OCI-M2 (cell line): Measurements from ENCODE around the gene DHRSX.
"Not testable (repeated sequence)": the region's sequence is repeated elsewhere in the genome, so short reads cannot be mapped to it uniquely, and the experiment has no call there.

ENCODE experiments used
- DNase-seq: peaks from one replicate; lab custom pipeline; 2025; ENCODE audit not compliant: unreplicated experiment; lab: John Stamatoyannopoulos, UW

The DHRSX gene

DNA sequence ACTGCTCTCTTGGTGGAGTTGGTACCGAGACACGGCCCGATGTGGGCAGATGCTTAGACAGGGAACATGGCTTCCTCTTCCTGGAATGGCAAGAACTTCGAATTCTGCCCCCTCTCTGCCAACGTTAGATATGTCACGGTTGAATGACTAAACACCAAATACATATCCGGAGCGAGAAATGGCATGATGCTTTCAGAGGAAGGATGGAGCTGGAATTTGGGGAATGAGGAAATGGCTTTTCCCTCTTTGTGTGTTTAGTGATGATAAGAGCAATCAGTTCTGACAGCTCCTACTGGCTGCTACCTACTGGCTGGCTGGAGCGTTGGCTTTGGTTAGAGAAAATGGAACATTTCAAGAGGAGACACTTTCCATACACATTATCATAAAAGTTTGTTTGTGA, 140.0 kb downstream of the DHRSX start:
- no peak for DNase-seq

DNA sequence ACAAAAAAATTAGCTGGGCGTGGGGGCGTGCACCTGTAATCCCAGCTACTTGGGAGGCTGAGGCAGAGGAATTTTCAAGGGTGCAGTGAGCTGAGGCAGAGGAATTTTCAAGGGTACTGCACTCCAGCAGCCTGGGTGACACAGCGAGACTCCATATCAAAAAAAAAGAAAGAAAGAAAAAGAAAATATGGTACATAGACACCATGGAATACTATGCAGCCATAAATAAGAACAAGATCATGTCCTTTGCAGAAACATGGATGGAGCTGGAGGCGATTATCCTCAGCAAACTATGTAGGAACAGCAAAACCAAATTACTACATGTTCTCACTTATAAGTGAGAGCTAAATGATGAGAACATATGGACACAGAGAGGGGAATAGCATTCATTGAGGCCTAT, 141.3 kb downstream of the DHRSX start:
- not testable (repeated sequence) for DNase-seq

DNA sequence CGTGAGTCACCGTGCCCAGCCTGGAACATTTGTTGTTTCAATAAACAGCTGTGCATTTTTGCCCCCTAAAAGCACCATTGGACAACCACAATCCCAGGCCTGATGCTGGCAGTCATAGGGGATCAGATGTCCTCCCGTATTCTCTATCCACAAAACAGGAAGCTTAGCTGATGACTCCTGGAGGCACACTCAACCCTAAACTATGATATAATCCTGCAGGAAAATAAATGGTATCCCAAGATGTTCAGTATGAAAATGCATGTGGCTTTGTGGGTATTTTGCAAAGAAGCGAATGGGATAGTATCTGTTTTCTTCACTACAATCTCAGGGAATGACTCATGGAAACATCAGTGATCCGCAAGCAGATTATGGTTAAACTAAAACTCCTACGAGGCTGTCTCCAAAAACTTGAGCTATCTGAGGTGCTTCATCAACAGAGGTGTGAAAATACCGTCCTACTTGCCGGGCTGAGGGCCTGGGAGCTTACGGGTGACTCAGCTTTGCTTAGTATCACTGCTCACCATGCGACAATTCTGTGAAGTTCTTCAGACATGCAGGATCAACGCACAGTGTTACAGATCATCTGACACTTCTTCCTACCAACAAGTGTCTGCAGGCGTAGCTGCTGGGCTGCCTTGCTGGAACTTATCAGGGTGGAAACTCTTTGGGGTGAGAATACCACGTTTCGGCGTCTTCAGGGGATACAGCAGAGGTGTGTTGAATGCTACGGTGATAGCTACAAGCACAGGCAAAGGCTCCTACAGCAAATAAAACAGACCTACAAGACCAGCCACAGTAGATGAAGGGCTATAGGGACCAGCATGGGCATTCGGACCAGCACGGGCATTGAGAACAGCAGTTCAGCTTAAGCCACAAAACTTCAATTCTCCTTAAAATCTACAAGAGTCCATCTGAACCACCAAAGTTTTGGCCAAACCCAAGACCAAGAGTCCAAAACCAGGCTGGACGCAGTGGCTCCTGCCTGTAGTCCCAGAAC, 148.5 kb downstream of the DHRSX start:
- DNase-seq: no peak

GRCh38 chrX:2351321-2351720, 149.5 kb downstream of the DHRSX start:
- DNase-seq: no peak

DNA sequence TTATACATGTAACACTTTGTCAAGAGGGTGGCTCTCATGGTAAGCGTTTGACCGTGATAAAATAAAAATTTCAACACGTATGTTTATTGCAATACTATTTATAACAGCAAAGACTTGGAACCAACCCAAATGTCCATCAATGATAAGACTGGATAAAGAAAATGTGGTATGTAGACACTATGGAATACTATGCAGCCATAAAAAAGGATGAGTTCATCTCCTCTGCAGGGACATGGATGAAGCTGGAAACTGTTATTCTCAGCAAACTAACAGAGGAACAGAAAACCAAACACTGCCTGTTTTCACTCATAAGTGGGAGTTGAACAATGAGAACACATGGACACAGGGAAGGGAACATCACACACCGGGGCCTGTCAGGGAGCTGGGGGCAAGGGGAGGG, 150.1 kb downstream of the DHRSX start:
- DNase-seq: not testable (repeated sequence)

DNA sequence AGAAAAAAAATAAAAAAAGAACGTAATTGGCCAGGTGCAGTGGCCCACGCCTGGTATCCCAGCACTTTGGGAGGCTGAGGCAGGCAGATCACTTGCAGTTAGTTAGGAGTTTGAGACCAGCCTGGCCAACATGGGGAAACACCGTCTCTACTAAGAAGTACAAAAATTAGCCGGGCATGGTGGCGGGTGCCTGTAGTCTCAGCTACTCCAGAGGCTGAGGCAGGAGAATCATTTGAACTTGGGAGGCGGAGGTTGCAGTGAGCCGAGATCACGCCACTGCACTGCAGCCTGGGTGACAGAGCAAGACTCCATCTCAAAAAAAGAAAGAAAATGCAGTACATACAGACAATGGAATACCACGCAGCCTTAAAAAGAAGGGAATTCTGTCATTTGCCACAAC, 150.7 kb downstream of the DHRSX start:
- not testable (repeated sequence) for DNase-seq

DNA sequence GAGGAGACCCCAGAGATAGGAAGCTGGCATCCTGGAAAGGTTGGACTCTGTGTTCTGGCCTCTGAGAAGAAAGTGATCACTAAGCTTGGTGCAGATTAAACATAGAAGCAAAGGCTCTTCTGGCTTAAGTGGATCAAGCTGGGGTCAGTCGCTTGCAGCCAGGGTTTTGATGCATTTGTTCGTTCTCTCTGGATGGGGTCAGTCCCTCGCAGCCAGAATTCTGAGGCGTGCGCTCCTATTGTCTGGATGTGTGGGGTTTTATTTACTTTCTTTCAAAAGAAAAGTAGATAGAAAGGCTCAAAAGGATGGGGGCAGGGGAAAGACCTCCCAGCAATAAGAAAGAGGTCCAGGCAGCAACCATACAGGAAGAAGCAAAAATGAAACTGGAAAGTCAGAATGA, 152.6 kb downstream of the DHRSX start:
- no peak for DNase-seq

- no peak for DNase-seq
Measured at GRCh38 chrX:2346158-2346557, 154.6 kb downstream of the DHRSX start.

DNA sequence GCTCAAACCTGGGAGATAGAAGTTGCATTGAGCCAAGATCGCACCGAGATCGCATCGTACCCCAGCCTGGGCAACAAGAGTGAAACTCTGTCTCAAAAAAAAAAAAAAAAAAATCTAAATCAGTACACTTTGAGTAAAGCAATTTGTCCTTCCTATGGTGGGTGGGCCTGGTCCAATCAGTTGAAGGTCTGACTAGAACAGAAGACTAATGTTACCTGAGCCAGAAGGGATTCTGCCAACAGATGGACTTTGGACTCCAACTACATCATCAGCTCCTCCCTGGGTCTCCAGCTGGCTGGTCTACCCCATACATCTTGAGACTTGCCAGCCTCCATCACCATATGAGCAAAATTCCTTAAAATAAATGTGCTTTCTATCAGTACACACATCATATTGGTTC, 155.2 kb downstream of the DHRSX start:
- no peak for DNase-seq

GRCh38 chrX:2343413-2343812, 157.4 kb downstream of the DHRSX start:
- no peak for DNase-seq

- DNase-seq: no peak
Measured at GRCh38 chrX:2342874-2343273, 157.9 kb downstream of the DHRSX start.

- DNase-seq: no peak
Measured at GRCh38 chrX:2342281-2342688, 158.5 kb downstream of the DHRSX start.

- no peak for DNase-seq
Measured at GRCh38 chrX:2340991-2341390, 159.8 kb downstream of the DHRSX start.

DNA sequence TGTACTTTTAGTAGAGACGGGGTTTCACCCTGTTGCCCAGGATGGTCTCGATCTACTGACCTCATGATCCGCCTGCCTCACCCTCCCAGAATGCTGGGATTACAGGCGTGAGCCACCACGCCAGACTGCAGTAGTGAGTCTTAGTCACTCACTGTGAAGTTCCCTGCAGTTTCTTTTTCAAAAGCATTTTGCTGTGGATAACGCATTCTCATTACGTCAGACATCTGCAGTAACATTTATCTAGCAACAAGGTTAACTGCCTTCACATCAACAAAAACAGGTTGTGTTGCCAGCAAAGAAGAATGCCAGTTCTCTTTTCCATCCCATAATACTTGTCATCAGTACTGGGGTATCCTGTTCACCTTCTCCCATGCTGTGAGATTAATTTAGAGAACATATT, 164.6 kb downstream of the DHRSX start:
- DNase-seq: no peak

- DNase-seq: no peak
Measured at GRCh38 chrX:2334237-2334636, 166.5 kb downstream of the DHRSX start.

DNA sequence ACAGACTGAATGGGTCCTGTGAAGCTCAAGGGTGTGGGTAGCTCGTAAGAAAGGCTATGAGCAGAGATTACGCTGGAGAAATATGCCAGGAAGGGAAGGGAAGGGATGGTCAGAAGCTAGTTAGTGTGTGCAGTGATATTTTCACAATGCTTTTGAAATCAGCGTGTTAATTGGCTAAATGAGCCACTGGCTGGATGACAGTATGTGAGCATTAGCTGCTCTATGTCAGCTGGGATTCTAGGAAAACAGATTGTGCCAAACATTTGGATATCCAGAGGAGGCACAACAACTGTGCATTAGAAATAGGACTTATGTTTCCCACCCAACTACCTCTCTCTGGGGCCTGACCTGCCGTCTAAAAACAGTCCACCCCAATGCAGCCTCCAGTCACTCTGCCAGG, 168.5 kb downstream of the DHRSX start:
- DNase-seq: no peak

DNA sequence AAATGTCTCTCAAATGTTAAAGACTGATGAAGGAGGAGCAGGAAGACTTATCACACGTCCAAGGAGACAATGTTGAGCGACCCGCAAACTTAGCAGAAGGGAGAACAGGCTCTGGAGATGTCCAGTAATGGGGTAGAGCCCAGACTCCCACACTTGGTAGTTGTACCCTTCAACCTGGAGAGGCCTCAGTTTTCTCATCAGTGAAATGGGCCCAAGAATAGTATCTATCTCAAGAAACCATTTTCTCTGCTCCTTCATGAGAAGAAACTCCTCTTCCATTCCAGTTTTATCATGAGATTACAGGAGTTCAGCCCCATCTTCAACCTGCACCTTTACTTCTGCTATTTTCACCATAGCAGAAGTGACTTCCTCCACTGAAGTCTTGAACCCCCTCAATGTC, 169.9 kb downstream of the DHRSX start:
- no peak for DNase-seq

GRCh38 chrX:2330487-2330886, 170.3 kb downstream of the DHRSX start:
- DNase-seq: no peak

DNA sequence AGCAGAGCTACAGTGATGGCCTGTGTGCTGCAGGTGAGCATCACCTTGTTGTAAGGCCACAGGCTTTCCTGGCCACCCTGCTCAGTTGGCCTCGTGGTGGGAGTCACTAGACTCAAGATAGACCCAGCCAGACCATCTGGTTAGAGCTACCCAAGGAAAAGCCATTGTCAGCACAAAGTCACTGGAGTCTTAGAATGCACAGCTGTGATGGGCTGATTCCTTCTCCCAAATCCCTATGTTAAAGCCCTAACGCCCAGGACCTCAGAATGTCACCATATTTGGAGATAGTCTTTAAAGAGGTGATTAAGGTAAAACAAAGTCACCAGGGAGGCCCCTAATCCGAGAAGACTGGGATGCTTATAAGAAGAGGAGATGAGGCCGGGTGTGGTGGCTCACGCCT, 173.4 kb downstream of the DHRSX start:
- no peak for DNase-seq

DNA sequence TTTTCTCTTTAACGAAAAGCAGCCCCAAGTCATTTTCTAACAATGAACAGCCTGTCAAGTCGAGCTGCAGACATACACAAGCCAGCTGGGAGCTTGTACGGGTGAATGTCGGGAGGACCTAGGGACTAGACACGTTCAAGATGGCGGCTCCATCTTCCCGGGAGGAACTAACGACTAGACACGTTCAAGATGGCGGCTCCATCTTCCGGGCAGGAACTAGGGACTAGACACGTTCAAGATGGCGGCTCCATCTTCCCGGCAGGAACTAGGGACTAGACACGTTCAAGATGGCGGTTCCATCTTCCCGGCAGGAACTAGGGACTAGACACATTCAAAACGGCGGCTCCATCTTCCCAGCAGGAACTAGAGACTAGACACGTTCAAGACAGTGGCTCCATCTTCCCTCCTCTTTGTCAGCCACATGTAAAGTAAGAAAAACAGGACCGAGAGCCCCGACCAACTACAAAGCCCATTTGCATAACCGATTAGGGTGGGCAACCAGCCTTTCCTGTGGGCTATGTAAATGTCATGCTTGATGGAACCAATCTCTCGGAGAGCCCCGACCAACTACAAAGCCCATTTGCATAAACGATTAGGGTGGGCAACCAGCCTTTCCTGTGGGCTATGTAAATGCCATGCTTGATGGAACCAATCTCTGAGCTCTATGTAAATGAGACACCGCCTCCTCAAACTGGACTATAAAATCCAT, 175.5 kb downstream of the DHRSX start:
- DNase-seq: no peak

- DNase-seq: no peak
Measured at GRCh38 chrX:2324151-2324550, 176.6 kb downstream of the DHRSX start.

DNA sequence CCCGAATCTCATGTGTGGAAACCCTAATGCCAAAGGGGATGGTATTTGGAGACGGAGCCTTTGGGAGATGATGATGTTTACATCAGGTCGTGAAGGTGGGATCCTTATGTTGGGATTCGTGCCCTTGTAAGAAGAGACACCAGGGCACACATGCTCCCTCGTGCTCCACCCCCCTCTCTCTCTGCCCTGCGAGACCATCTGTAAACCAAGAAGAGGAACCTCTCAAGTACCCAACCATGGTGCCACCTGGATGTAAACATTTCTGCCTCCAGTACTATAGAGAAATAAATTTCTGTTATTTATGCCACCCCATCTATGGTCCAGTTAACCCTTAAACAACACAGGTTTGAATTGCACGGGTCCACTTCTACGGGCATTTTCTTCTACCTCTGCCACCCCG, 179.4 kb downstream of the DHRSX start:
- no peak for DNase-seq
